ENCODE measurements around the gene KIR2DL1.
"Not testable (repeated sequence)": the region's sequence is repeated elsewhere in the genome, so short reads cannot be mapped to it uniquely, and the experiment has no call there.

The KIR2DL1 gene

DNA sequence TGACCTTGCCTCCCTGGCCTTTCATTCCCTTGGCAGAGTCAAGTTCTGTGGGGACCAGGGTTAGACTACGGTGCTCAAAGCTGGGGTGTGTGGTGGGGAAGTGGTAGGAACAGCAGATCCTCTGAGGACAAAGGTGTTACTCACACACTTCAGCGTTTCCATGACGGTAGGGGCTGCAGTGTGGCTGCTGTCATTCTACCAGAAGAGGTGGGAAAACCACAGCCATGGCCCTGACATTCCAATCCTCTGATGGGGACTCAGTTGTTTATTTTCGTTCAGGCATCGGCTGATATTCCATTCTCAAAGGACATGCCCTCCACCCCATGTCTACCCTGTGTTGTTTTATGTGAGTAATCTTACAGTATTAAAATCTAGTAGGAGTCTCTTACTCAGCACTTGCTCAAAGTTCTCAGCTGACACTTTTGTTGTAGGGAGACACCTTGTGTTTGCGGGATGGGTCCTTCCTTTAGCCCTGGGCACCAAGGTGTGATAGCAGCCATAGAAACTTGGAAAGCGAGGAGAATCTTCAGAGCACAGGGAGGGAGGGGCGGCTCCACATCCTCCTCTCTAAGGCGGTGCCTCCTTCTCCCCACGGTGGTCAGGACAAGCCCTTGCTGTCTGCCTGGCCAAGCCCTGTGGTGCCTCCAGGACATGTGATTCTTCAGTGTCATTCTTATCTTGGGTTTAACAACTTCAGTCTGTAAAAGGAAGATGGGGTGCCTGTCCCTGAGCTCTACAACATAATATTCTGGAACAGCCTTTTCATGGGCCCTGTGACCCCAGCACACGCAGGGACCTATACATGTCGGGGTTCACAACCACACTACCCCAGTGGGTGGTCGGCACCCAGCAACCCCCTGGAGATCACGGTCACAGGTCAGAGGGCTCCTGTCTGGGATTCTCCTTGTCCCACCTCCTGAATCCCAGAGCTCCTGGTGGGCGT, 1.7 kb downstream of the KIR2DL1 start:
- not testable (repeated sequence) for DNase-seq

DNA sequence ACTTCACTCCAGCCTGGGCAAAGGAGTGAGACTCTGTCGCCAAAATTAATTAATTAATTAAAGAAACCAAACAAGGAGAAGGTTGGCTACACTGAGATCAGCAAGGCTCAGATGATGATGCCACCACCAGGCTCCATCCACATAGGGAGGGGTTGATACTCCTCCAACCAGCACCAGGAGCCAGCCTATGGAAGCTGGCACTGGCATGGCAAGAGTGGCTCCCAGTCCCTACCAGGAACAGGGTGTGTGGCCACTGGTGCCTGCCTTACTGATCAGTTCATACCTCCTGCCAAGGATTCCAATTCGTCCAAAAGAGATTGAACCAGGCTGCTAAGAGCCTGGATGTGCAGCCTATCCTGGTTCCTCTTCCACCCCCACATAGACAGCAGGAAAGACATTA, 3.1 kb downstream of the KIR2DL1 start:
- DNase-seq = not testable (repeated sequence)

DNA sequence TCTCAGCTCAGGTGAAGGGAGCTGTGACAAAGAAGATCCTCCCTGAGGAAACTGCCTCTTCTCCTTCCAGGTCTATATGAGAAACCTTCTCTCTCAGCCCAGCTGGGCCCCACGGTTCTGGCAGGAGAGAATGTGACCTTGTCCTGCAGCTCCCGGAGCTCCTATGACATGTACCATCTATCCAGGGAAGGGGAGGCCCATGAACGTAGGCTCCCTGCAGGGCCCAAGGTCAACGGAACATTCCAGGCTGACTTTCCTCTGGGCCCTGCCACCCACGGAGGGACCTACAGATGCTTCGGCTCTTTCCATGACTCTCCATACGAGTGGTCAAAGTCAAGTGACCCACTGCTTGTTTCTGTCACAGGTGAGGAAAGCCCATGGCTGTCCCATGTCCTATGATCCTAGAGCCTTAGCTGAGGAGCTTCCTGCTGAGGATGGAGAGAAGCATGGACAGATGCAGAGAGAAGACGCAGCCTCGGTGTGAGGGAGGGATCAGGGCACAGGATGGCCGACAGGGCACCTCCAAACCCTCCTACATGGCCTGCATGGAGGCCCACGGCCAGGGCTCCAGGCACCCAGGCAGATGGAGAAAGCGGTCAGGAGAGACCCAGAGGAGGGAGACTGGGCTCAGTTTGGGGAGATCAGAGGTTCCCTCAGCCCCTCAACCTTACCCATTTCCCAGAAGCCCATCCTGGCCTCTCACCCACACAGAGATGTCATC, 5.7 kb downstream of the KIR2DL1 start:
- not testable (repeated sequence) for DNase-seq

- DNase-seq = not testable (repeated sequence)
Observed at GRCh38 chr19:54775830-54776229, 6.2 kb downstream of the KIR2DL1 start.

DNA sequence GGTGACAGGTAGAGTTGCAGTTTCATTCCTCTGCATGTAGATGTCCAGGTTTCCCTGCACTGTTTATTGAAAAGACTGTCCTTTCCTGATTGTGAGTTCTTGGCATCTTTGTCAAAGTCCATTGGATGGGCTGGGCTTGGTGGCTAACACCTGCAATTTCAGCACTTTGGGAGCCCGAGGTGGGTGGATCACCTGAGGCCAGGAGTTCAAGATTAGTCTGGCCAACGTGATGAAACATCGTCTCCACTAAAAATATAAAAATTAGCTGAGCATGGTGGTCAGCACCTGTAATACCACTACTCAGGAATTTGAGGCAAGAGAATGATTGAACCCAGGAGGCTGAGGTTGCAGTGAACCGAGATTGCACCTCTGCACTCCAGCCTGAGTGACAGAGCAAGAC, 8.3 kb downstream of the KIR2DL1 start:
- DNase-seq = not testable (repeated sequence)

- not testable (repeated sequence) for DNase-seq
Observed at GRCh38 chr19:54778896-54779295, 9.3 kb downstream of the KIR2DL1 start.

- not testable (repeated sequence) for DNase-seq
Observed at GRCh38 chr19:54782916-54783315, 13.3 kb downstream of the KIR2DL1 start.

GRCh38 chr19:54786091-54786723, 16.6 kb downstream of the KIR2DL1 start:
- not testable (repeated sequence) for DNase-seq

GRCh38 chr19:54788154-54788553, 18.6 kb downstream of the KIR2DL1 start:
- DNase-seq = not testable (repeated sequence)

GRCh38 chr19:54790711-54791110, 21.1 kb downstream of the KIR2DL1 start:
- no peak for DNase-seq

DNA sequence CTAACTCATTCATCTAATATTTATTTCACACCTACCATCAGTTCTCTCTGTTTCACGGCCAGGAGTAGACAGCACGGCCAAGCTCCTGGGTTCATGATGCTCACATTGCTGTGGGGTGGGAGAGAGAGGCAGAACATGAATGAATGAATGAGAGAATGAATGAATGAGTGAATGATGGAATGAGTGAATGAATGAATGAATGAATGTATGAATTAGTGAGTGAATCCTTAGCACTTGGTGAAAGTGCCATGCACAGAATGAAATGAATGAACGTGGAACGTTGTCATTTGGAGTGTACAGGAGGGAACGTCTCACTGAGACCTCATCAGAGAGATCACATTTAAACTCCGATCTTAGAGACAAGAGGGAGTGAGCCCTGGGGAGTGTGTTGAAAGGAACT, 21.9 kb downstream of the KIR2DL1 start:
- DNase-seq = no peak

GRCh38 chr19:54792814-54793213, 23.2 kb downstream of the KIR2DL1 start:
- DNase-seq = no peak

GRCh38 chr19:54795758-54796157, 26.2 kb downstream of the KIR2DL1 start:
- no peak for DNase-seq

- no peak for DNase-seq
Observed at GRCh38 chr19:54803410-54803809, 33.8 kb downstream of the KIR2DL1 start, which contains the start of gene KIR2DL4. Gene KIR2DL4 (plus strand): TSS chr19:54803610. CDS start chr19:54803652, 42 bp downstream.

GRCh38 chr19:54804101-54804500, 34.5 kb downstream of the KIR2DL1 start:
- DNase-seq = no peak

- no peak for DNase-seq
Observed at GRCh38 chr19:54804571-54804970, 35.0 kb downstream of the KIR2DL1 start.

DNA sequence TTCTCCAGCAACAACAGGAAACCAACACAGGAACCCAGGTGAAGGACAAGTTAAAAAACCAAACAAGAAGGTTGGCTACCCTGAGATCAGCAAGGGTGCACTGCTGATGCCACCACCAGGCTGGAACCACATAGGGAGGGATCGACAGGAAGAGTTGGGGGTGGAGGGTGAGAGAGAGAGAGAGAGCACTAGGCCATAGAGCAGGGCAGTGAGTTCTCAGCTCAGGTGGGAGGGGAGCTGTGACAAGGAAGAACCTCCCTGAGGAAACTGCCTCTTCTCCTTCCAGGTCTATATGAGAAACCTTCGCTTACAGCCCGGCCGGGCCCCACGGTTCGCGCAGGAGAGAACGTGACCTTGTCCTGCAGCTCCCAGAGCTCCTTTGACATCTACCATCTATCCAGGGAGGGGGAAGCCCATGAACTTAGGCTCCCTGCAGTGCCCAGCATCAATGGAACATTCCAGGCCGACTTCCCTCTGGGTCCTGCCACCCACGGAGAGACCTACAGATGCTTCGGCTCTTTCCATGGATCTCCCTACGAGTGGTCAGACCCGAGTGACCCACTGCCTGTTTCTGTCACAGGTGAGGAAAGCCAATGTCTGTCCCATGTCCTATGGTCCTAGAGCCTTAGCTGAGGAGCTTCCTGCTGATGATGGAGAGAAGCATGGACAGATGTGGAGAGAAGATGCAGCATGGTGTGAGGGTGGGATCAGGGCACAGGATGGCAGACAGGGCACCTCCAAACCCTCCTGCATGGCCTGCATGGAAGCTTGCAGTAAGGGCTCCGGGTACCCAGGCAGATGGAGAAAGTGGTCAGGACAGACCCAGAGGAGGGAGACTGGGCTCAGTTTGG, 36.3 kb downstream of the KIR2DL1 start:
- DNase-seq = no peak

GRCh38 chr19:54806516-54806838, 36.9 kb downstream of the KIR2DL1 start:
- no peak for DNase-seq

- not testable (repeated sequence) for DNase-seq
Observed at GRCh38 chr19:54814571-54814970, 45.0 kb downstream of the KIR2DL1 start.

DNA sequence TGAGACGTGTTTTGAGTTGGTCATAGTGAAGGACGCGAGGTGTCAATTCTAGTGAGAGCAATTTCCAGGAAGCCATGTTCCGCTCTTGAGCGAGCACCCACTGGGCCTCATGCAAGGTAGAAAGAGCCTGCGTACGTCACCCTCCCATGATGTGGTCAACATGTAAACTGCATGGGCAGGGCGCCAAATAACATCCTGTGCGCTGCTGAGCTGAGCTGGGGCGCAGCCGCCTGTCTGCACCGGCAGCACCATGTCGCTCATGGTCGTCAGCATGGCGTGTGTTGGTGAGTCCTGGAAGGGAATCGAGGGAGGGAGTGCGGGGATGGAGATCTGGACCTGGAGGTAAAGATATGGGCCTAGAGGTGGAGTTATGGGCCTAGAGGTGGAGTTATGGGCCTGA, 46.7 kb downstream of the KIR2DL1 start, which contains the start of gene KIR3DL1:
TSS of gene KIR3DL1 (plus strand) at position 218 of the 400 bp plus-strand sequence.
- not testable (repeated sequence) for DNase-seq

DNA sequence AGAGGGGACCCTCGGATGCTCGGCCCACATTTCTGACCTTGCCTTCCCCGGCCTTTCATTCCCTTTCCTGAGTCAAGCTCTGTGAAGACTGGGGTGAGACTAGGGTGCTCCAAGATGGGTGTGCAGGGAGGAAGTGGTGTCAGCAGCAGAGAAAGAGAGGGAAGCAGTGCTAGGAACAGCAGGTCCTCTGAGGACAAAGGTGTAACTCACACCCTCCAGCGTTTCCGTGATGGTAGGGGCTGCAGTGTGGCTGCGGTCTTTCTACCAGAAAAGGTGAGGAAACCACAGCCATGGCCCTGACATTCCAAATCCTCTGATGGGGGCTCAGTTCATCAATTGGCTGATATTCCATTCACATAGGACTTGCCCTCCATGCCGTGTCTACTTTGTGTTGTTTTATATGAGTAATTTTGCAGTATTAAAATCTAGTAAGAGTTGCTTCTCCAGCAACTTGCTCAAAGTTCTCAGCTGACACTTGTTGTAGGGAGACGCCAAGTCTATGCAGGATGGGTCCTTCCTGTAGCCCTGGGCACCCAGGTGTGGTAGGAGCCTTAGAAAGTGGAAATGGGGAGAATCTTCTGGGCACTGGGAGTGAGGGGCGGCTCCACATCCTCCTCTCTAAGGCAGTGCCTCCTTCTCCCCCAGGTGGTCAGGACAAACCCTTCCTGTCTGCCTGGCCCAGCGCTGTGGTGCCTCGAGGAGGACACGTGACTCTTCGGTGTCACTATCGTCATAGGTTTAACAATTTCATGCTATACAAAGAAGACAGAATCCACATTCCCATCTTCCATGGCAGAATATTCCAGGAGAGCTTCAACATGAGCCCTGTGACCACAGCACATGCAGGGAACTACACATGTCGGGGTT, 48.3 kb downstream of the KIR2DL1 start:
- DNase-seq = no peak

All from HCEC 1CT (cell line).